NB4 (cell line): ENCODE measurements around the gene SLC6A12.

Source experiments
- CTCF ChIP-seq: IDR thresholded peaks from one replicate; pipeline ENCODE4 v1.5.1; 2012; ENCODE audit warnings: low read depth, low read length
- MAX ChIP-seq: IDR thresholded peaks from 2 replicates; pipeline ENCODE4 v1.6.1; 2011; ENCODE audit warnings: low read depth, low read length
- MYC ChIP-seq: IDR thresholded peaks from 2 replicates; pipeline ENCODE4 v1.6.1; 2011; ENCODE audit warnings: low read depth, low read length
- POLR2A ChIP-seq: IDR thresholded peaks from 2 replicates; pipeline ENCODE4 v1.6.1; 2011; ENCODE audit warnings: mild to moderate bottlenecking; ENCODE audit not compliant: insufficient read length; ENCODE audit errors: extremely low read depth

GRCh38 chr12:153080-153746 lies 60.7 kb downstream of the SLC6A12 start:
- no peak for TF ChIP-seq MAX
- no peak for TF ChIP-seq POLR2A
- peak; percentile 92 for TF ChIP-seq CTCF
- no peak for TF ChIP-seq MYC
